Duodenal mucosa (tissue), 2 donors: ENCODE results near the gene CSNK1D.

Source experiments
- H3K27ac ChIP-seq: one replicate; pipeline ENCODE4 v1.7.0; 2013; ENCODE audit warnings: low read depth, low read length
- H3K27me3 ChIP-seq, 2 donors: one replicate each; pipeline ENCODE4 v1.7.0; 2013; ENCODE audit warnings: low read length in 2 of 2, control low read depth in 1 of 2; ENCODE audit not compliant: insufficient read depth in 2 of 2, control insufficient read depth in 1 of 2
- H3K36me3 ChIP-seq, 2 donors: one replicate each; pipeline ENCODE4 v1.7.0; 2013; ENCODE audit warnings: low read length in 2 of 2, control low read depth in 1 of 2; ENCODE audit not compliant: insufficient read depth in 2 of 2, control insufficient read depth in 1 of 2
- H3K4me1 ChIP-seq, 2 donors: one replicate each; pipeline ENCODE4 v1.7.0; 2013; ENCODE audit warnings: low read length in 2 of 2, control low read depth in 1 of 2; ENCODE audit not compliant: insufficient read depth in 2 of 2, control insufficient read depth in 1 of 2
- H3K4me3 ChIP-seq, 2 donors: one replicate each; pipeline ENCODE4 v1.7.0; 2013; ENCODE audit warnings: low read length in 2 of 2, low read depth in 1 of 2
- H3K9ac ChIP-seq, 2 donors: one replicate each; pipeline ENCODE4 v1.7.0; 2013; ENCODE audit warnings: low read length in 2 of 2, low read depth in 1 of 2
- H3K9me3 ChIP-seq, 2 donors: one replicate each; pipeline ENCODE4 v1.7.0; 2013; ENCODE audit warnings: low read length in 2 of 2, control low read depth in 1 of 2; ENCODE audit not compliant: control insufficient read depth in 1 of 2

The CSNK1D gene

GRCh38 chr17:82243648-82244412 lies 29.7 kb downstream of the CSNK1D start:
- H3K36me3 ChIP-seq, result peaks cover 54 to 77% of the 10 kb centered on the region in 2 donors
- no peaks in the 10 kb centered on the region for H3K27me3 ChIP-seq
- H3K9me3 ChIP-seq, result no peaks in the 10 kb centered on the region
- peaks cover 38 to 53% of the 10 kb centered on the region in 2 donors for H3K4me1 ChIP-seq
- H3K27ac ChIP-seq, result no peak overlapping the region
- no peak overlapping the region for H3K9ac ChIP-seq
- no peak overlapping the region for H3K4me3 ChIP-seq

DNA sequence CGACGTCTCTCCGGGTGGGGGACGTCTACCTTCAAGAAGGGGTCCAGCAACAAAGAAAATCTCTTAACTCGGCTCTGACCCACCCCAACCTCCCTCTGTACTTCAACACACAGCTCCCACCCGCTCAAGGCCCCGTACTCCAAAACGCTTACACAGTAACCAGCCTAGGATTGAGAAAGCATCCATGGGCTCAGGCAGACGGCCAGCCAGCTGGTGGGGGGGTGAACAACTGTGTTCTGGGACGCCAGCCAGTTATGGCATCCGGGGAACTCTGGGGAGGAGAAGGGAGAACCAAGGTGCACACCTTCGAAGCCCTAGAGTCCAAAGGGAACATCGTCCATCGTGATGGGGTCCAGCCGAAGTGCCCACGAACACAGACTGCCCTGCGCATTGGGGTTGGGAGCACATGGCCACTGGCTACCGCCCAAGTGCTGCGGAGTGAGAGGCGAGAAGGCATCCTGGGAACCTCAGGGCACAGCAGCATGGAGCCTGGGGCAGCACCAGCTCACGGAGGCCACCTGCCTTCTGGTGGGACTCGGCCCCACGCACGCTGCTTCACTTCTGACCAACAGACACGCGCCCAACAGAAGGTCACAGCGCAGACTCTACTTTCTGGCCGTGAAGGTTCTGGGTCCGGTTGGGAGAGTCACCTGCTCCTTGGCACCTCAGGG lies 30.4 kb downstream of the CSNK1D start:
- H3K27ac ChIP-seq, result peak overlapping the region; percentile 44
- no peak overlapping the region for H3K4me3 ChIP-seq
- H3K9ac ChIP-seq, result no peak overlapping the region
- H3K36me3 ChIP-seq, result peaks cover 48 to 73% of the 10 kb centered on the region in 2 donors
- no peaks in the 10 kb centered on the region for H3K27me3 ChIP-seq
- H3K4me1 ChIP-seq, result peaks cover 45 to 61% of the 10 kb centered on the region in 2 donors
- H3K9me3 ChIP-seq, result no peaks in the 10 kb centered on the region

- peaks cover 44 to 72% of the 10 kb centered on the region in 2 donors for H3K36me3 ChIP-seq
- H3K9ac ChIP-seq, result no peak overlapping the region
- no peaks in the 10 kb centered on the region for H3K27me3 ChIP-seq
- H3K27ac ChIP-seq, result no peak overlapping the region
- H3K4me3 ChIP-seq, result no peak overlapping the region
- no peaks in the 10 kb centered on the region for H3K9me3 ChIP-seq
- H3K4me1 ChIP-seq, result peaks cover 46 to 65% of the 10 kb centered on the region in 2 donors
Observed at GRCh38 chr17:82242698-82242976, 30.9 kb downstream of the CSNK1D start.

- no peak overlapping the region for H3K4me3 ChIP-seq
- H3K9ac ChIP-seq, result peak overlapping the region; percentile 3 to 11
- H3K36me3 ChIP-seq, result peaks cover 42 to 70% of the 10 kb centered on the region in 2 donors
Observed at GRCh38 chr17:82241926-82242697, 31.4 kb downstream of the CSNK1D start.

DNA sequence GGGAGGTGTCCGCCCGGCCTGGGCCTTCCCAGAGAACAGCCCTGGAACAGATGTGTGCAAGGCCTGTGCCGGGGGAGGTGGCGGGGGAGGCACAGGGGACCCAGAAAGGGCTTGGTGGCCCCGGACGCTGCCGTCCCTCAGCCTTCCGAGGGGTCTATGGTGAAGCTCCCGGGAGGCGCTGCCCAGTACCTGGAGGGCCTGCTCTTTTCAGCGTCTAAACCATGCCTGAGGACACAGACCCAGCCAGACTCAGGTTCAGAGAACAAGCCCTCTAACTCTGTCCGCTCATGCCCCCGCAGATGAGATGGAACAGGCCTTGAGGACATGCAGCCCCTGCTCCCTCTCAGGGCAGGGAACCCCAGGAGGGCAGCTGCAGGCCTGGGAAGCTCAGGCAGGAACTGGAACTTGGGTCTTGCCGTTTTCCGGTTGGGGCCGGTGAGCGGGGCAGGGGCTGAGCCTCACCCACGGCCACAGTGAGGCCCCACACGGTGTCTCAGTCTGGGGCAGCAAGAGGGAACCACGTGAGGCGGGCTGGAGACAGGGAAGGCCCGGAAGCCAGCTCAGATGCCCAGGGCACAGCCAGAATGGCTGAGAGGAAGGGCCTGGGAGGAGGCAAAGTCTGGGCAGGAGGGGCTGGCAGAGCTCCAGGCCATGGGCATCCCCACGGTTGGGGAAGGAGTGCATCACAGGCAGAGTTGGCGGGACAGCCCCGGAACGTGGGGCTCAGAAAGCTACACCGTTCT lies 32.1 kb downstream of the CSNK1D start:
- H3K27ac ChIP-seq, result no peak overlapping the region
- peak overlapping the region in 1 of 2 donors; percentile 54 for H3K9ac ChIP-seq
- peaks cover 51 to 68% of the 10 kb centered on the region in 2 donors for H3K4me1 ChIP-seq
- peaks cover 38 to 63% of the 10 kb centered on the region in 2 donors for H3K36me3 ChIP-seq
- no peaks in the 10 kb centered on the region for H3K27me3 ChIP-seq
- H3K9me3 ChIP-seq, result no peaks in the 10 kb centered on the region
- no peak overlapping the region for H3K4me3 ChIP-seq

More at GRCh38 chr17:82241926-82242697, 31.4 kb downstream of the CSNK1D start:
- Histone ChIP-seq H3K9me3 (no peaks in the 10 kb centered on the region), H3K27ac (peak overlapping the region; percentile 39), H3K4me1 (peaks cover 46 to 65% of the 10 kb centered on the region in 2 donors), H3K27me3 (no peaks in the 10 kb centered on the region)

- no peaks in the 10 kb centered on the region for H3K27me3 ChIP-seq
- no peak overlapping the region for H3K9ac ChIP-seq
- no peaks in the 10 kb centered on the region for H3K9me3 ChIP-seq
- H3K4me1 ChIP-seq, result peaks cover 58 to 75% of the 10 kb centered on the region in 2 donors
- no peak overlapping the region for H3K4me3 ChIP-seq
- peak overlapping the region; percentile 2 for H3K27ac ChIP-seq
- peaks cover 31 to 56% of the 10 kb centered on the region in 2 donors for H3K36me3 ChIP-seq
Observed at GRCh38 chr17:82240506-82241182, 32.9 kb downstream of the CSNK1D start.

GRCh38 chr17:82239926-82240505 lies 33.5 kb downstream of the CSNK1D start:
- no peak overlapping the region for H3K9ac ChIP-seq
- H3K9me3 ChIP-seq, result no peaks in the 10 kb centered on the region
- no peak overlapping the region for H3K27ac ChIP-seq
- H3K4me1 ChIP-seq, result peaks cover 63 to 77% of the 10 kb centered on the region in 2 donors
- H3K36me3 ChIP-seq, result peaks cover 24 to 49% of the 10 kb centered on the region in 2 donors
- H3K27me3 ChIP-seq, result no peaks in the 10 kb centered on the region
- no peak overlapping the region for H3K4me3 ChIP-seq

- H3K4me3 ChIP-seq, result no peak overlapping the region
- no peaks in the 10 kb centered on the region for H3K9me3 ChIP-seq
- no peak overlapping the region for H3K27ac ChIP-seq
- no peaks in the 10 kb centered on the region for H3K27me3 ChIP-seq
- peaks cover 19 to 44% of the 10 kb centered on the region in 2 donors for H3K36me3 ChIP-seq
- peaks cover 63 to 81% of the 10 kb centered on the region in 2 donors for H3K4me1 ChIP-seq
- H3K9ac ChIP-seq, result peak overlapping the region in 1 of 2 donors; percentile 2
Observed at GRCh38 chr17:82239401-82239925, 34.0 kb downstream of the CSNK1D start.
